Natural killer cell treated with Interleukin-12 subunit alpha and Interleukin-12 subunit beta and Interleukin-15 and Interleukin-18, amount 100 ng/mL, for 72 hours (primary cell): ENCODE results near the gene UNC45A. TPM values are rescaled to one million over a fixed set of nuclear protein-coding genes. Genes with fewer than 3 reads are reported as not detected.
"Not testable (repeated sequence)": the region's sequence is repeated elsewhere in the genome, so short reads cannot be mapped to it uniquely, and the experiment has no call there.

Source experiments
- ATAC-seq, 2 donors: fragments of 150-1000 bp; cut with Tn5 transposase in 1 of 2; sonication (Bioruptor Pico), chemical (Tn5 transposase) in 1 of 2; 2 replicates each; pipeline ENCODE4 v1.10.0; 2021
- DNase-seq: peaks from one replicate; pipeline ENCODE4 v3.0.0; 2022; ENCODE audit warnings: low spot score
- H3K27ac Mint-ChIP-seq, 2 donors: 1 replicate in 1 of 2; 2 replicates in 1 of 2; pipeline ENCODE4 v1.8.0; 2022; ENCODE audit warnings: mixed read lengths in 2 of 2, mild to moderate bottlenecking in 1 of 2, moderate library complexity in 1 of 2
- H3K27me3 Mint-ChIP-seq, 2 donors: 1 replicate in 1 of 2; 2 replicates in 1 of 2; pipeline ENCODE4 v1.8.0; 2022; ENCODE audit warnings: mixed read lengths in 2 of 2
- H3K36me3 Mint-ChIP-seq: one replicate; pipeline ENCODE4 v1.8.0; 2022; ENCODE audit warnings: mixed read lengths
- H3K4me1 Mint-ChIP-seq, 2 donors: 1 replicate in 1 of 2; 2 replicates in 1 of 2; pipeline ENCODE4 v1.8.0; 2022; ENCODE audit warnings: low read depth in 2 of 2, mixed read lengths in 2 of 2, mild to moderate bottlenecking in 1 of 2
- H3K4me3 Mint-ChIP-seq: one replicate; pipeline ENCODE4 v1.8.0; 2022; ENCODE audit warnings: mixed read lengths
- H3K9me3 Mint-ChIP-seq: 2 replicates; pipeline ENCODE4 v1.8.0; 2022; ENCODE audit warnings: mixed read lengths
- total RNA-seq, 2 donors: library from RNA; stranded (reverse); gene quantifications; one replicate each; pipeline ENCODE4 v1.2.3, GENCODE V29; 2022

Gene UNC45A
- total RNA-seq, 2 donors from 2014 or later, result 81.9 to 95.3 TPM

DNA sequence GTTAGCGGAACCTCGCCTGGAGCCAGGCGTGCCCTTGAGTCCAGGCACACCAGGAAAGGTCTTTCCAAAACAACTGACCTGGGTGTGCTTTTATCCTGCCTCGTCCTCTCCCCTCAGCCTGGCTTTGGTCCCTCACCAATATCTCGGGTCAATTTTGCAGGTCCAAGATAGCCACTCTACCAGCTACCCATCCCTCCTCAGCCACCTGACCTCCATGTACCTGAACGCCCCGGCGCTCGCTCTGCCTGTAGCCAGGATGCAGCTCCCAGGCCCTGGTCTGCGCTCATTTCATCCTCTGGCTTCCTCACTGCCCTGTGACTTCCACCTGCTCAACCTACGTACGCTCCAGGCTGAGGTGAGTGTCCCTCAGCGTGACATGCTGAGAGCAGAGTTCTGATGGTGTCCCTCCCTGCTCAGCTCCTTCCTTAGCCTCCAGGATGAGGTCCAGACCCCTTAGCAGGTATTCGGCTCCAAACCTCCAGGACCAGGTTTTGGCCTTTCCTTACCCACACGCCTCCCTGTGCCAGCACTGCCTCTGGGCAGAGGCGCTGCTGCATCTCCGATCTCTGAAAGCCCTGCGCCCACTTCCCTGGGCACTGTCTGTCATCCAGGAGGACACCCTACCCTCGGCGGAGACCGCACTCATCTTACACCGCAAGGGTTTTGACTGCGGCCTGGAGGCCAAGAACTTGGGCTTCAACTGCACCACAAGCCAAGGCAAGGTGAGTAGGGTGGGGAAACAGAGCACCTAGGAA, 16.9 kb upstream of the UNC45A start:
- no peak for ATAC-seq
- H3K9me3 Mint-ChIP-seq, result no peaks in the 10 kb centered on the region
- DNase-seq, result no peak
- H3K27ac Mint-ChIP-seq, result no peak overlapping the region
- H3K27me3 Mint-ChIP-seq, result no peaks in the 10 kb centered on the region
- peaks cover 33% of the 10 kb centered on the region for H3K36me3 Mint-ChIP-seq
- H3K4me3 Mint-ChIP-seq, result no peak overlapping the region
- H3K4me1 Mint-ChIP-seq, result peaks cover 10 to 13% of the 10 kb centered on the region in 2 donors

- Mint-ChIP-seq H3K27ac (no peak overlapping the region), H3K36me3 (peaks cover 33% of the 10 kb centered on the region), H3K9me3 (no peaks in the 10 kb centered on the region), H3K4me3 (no peak overlapping the region), H3K27me3 (no peaks in the 10 kb centered on the region), H3K4me1 (peaks cover 10 to 18% of the 10 kb centered on the region in 2 donors)
- ATAC-seq, result no peak
- no peak for DNase-seq
Measured at GRCh38 chr15:90918835-90919234, 16.2 kb upstream of the UNC45A start.

DNA sequence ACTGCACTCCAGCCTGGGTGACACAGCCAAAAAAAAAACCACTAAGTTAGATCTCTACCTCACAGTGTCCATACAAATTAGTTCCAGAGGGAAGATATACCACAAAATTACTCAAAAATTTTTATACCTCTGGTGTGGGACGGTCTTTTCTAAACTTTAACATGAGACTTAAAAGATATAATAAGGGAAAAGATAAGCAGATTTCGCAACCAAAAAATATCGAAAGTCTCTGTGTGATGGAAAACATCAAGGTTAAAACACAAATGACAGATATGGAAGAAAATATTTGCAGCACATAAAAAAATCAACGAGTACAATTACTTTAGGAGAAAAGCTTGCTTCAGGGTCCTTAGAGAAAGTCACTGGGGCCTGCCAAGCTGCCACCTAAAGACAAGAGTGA, 13.2 kb upstream of the UNC45A start:
- H3K4me1 Mint-ChIP-seq, result peaks cover 7 to 34% of the 10 kb centered on the region in 2 donors
- DNase-seq, result no peak
- peaks cover 28% of the 10 kb centered on the region for H3K36me3 Mint-ChIP-seq
- H3K9me3 Mint-ChIP-seq, result no peaks in the 10 kb centered on the region
- no peak overlapping the region for H3K4me3 Mint-ChIP-seq
- H3K27ac Mint-ChIP-seq, result peak overlapping the region in 1 of 2 donors; percentile 80
- ATAC-seq, result no peak
- no peaks in the 10 kb centered on the region for H3K27me3 Mint-ChIP-seq

DNA sequence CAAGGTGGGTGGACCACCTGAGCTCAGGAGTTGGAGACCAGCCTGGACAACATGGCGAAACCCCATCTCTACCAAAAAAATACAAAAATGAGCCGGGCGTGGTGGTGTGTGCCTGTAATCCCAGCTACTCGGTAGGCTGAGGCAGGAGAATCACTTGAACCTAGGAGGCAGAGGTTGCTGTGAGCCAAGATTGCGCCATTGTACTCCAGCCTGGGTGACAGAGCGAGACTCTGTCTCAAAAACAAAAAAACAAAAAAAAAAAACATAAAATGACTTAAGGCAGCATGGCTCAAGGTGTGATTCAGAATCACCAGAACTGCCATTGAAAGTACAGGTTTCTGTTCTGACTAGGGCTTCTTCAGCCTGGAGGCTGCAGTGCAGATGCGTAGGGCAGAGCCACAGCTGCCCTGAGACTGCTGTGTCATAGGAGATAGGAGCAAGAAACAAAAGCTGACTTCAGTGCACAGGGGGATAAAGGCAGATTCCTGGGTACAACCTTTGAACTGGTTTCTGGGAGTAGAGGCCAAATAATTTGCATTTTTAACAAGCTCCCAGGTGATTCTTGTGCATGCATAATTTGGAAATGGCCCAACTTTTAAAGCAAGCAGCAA, 12.3 kb upstream of the UNC45A start:
- not testable (repeated sequence) for DNase-seq, H3K9me3 Mint-ChIP-seq, H3K4me3 Mint-ChIP-seq, H3K27me3 Mint-ChIP-seq
- ATAC-seq, result peak in 1 of 2 donors; percentile 86
- Mint-ChIP-seq H3K27ac (peak overlapping the region in 1 of 2 donors; percentile 80), H3K36me3 (peaks cover 19% of the 10 kb centered on the region), H3K4me1 (peaks cover 4 to 34% of the 10 kb centered on the region in 2 donors)

GRCh38 chr15:90924375-90924774, 10.7 kb upstream of the UNC45A start:
- Mint-ChIP-seq H3K36me3 (peaks cover 14% of the 10 kb centered on the region), H3K9me3 (no peaks in the 10 kb centered on the region), H3K27ac (peak overlapping the region; percentile 36 to 80), H3K4me1 (peaks cover 8 to 40% of the 10 kb centered on the region in 2 donors), H3K4me3 (peak overlapping the region; percentile 54), H3K27me3 (no peaks in the 10 kb centered on the region)
- peak; percentile 58 to 86 for ATAC-seq
- DNase-seq, result no peak

- not testable (repeated sequence) for H3K36me3 Mint-ChIP-seq, ATAC-seq, H3K9me3 Mint-ChIP-seq, H3K27me3 Mint-ChIP-seq, DNase-seq, H3K4me3 Mint-ChIP-seq, H3K27ac Mint-ChIP-seq
- peaks cover 15 to 47% of the 10 kb centered on the region in 2 donors for H3K4me1 Mint-ChIP-seq
Measured at GRCh38 chr15:90926766-90927165, 8.3 kb upstream of the UNC45A start.

DNA sequence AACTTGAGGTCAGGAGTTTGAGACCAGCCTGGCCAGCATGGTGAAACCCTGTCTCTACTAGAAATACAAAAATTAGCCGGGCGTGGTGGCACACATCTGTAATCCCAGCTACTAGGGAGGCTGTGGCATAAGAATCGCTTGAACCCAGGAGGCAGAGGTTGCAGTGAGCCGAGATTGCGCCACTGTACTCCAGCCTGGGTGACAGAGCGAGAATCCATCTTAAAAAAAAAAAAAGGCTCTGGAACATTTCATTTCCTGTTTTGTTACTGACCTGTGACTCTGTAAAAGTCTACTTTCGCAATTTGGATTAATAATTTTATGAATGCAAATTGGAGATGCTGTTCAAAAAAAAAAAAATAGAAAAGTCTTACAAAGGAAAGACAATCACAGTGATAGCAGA, 7.0 kb upstream of the UNC45A start:
- ATAC-seq, H3K9me3 Mint-ChIP-seq, H3K36me3 Mint-ChIP-seq, DNase-seq, H3K27me3 Mint-ChIP-seq: not testable (repeated sequence)
- H3K4me3 Mint-ChIP-seq, result peak overlapping the region; percentile 53
- H3K4me1 Mint-ChIP-seq, result peaks cover 21 to 50% of the 10 kb centered on the region in 2 donors
- peak overlapping the region; percentile 90 to 99 for H3K27ac Mint-ChIP-seq

- H3K27me3 Mint-ChIP-seq, result no peaks in the 10 kb centered on the region
- H3K9me3 Mint-ChIP-seq, result no peaks in the 10 kb centered on the region
- no peak for DNase-seq
- H3K4me3 Mint-ChIP-seq, result peak overlapping the region; percentile 96
- H3K36me3 Mint-ChIP-seq, result no peaks in the 10 kb centered on the region
- ATAC-seq, result no peak
- peak overlapping the region; percentile 90 to 99 for H3K27ac Mint-ChIP-seq
- H3K4me1 Mint-ChIP-seq, result peaks cover 34 to 53% of the 10 kb centered on the region in 2 donors
Measured at GRCh38 chr15:90929246-90930019, 5.7 kb upstream of the UNC45A start.

- DNase-seq (no peak), ATAC-seq (no peak)
- peak overlapping the region; percentile 90 to 99 for H3K27ac Mint-ChIP-seq
- H3K27me3 Mint-ChIP-seq, result no peaks in the 10 kb centered on the region
- no peaks in the 10 kb centered on the region for H3K36me3 Mint-ChIP-seq
- H3K4me3 Mint-ChIP-seq, result peak overlapping the region; percentile 96
- H3K4me1 Mint-ChIP-seq, result peaks cover 37 to 51% of the 10 kb centered on the region in 2 donors
- no peaks in the 10 kb centered on the region for H3K9me3 Mint-ChIP-seq
Measured at GRCh38 chr15:90930861-90931574, 4.1 kb upstream of the UNC45A start.

DNA sequence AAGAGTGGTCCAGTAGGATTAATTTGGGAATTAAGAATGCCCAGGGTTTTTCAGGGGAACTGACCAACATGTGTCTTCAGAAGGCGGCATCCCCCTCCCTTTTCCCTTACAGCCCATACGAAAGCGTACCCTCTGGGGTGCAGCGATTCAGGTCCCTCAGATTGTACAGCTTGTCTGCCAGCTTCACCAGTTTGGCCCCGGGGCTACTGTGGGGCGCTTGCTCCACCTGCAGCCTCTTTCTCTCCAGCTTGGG, 3.6 kb upstream of the UNC45A start:
- no peak for DNase-seq
- H3K4me3 Mint-ChIP-seq, result peak overlapping the region; percentile 96
- no peaks in the 10 kb centered on the region for H3K27me3 Mint-ChIP-seq
- no peaks in the 10 kb centered on the region for H3K9me3 Mint-ChIP-seq
- H3K27ac Mint-ChIP-seq, result peak overlapping the region; percentile 90 to 99
- no peaks in the 10 kb centered on the region for H3K36me3 Mint-ChIP-seq
- no peak for ATAC-seq
- H3K4me1 Mint-ChIP-seq, result peaks cover 41 to 56% of the 10 kb centered on the region in 2 donors

DNA sequence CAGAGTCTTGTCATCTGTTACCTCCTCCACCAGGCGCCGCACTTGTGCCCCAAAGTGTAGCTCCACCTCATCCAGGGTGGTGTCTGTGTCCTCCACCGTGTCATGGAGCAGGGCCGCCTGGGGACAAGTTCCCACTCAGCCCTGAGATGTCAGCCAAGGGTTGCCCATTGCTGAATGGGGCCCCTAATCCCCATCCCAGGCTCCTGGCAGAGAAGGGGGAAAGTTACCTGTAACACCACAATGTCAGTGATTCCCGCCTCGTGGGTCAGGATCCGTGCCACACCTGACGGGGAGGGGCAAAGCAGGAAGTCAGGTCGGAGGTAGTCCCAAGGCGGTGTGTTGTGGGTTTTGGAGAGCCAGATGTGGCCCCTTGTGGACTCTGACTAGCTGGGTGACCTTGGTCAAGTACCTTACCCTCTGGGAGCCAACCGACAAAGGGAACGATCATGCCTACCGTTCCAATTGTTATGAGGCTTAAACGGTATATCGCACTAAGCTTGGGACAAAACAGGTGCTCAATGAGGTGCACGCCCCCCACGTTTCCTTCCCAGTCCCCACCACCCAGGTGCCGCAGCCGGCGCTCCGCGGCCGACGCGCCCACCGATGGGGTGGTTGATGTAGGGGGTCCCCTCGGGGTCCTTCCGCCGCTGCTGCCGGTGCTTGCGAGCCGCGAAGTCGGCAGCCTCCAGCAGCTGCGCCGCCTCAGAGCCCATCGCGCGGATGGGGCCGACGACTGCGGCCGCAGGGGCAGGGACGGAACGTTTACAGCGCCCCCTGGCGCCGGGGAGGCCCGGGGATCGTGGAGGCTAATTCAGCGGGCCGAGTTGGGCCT, 3.0 kb upstream of the UNC45A start, which contains the start of gene HDDC3:
Gene HDDC3, minus strand, starts transcription at position 722 of the 832 bp plus-strand sequence. Its CDS starts 9 bp downstream, at position 713.
- ATAC-seq (peak; percentile 66 to 67), DNase-seq (peak; percentile 94)
- H3K4me3 Mint-ChIP-seq, result peak within 1 kb of the TSS; percentile 96
- no peaks in the 10 kb centered on the region for H3K36me3 Mint-ChIP-seq
- peak within 1 kb of the TSS; percentile 90 to 99 for H3K27ac Mint-ChIP-seq
- H3K27me3 Mint-ChIP-seq, result no peaks in the 10 kb centered on the region
- peaks cover 46 to 61% of the 10 kb centered on the region in 2 donors for H3K4me1 Mint-ChIP-seq
- no peaks in the 10 kb centered on the region for H3K9me3 Mint-ChIP-seq

DNA sequence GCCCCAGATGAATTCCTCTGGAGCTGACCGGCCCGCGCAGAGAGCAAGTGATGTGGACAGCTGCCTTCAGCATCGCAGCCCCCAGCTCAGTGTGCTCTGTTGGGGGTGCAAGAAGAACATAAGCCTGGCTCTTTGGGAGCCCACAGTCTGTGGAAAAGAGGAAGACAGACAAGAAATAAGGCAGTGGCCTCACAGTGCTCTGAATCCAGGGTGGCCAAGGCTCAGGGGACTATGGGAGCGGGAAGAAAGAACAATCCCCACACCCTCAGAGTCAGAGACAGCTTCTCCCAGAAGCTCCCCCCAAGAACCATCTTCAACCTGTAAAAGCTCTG, 2.5 kb upstream of the UNC45A start:
- Mint-ChIP-seq H3K27me3 (no peaks in the 10 kb centered on the region), H3K9me3 (no peaks in the 10 kb centered on the region), H3K4me3 (peak overlapping the region; percentile 96), H3K36me3 (no peaks in the 10 kb centered on the region), H3K4me1 (peaks cover 47 to 62% of the 10 kb centered on the region in 2 donors), H3K27ac (peak overlapping the region; percentile 90 to 99)
- DNase-seq, result no peak
- ATAC-seq, result no peak

DNA sequence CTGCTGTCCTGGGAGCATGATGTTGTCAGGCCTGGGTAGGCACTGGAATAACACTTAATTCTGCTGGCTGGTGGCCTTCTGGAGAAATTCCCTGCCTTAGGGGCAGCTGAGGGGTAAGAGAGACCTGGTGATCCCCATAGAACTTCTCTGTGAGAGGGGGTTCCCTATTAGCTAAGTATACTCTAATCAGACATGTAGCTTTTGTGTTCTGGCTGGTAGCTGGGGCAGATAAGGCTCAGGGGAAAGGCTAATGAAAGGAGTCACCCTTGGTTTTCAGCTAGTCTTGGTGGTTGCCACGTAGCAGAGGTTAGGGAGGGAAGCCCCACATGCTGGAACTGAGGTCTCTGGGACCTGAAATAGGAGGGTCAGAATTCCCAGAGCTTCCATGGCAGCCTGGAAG, 1.8 kb upstream of the UNC45A start:
- Mint-ChIP-seq H3K27me3 (no peaks in the 10 kb centered on the region), H3K9me3 (no peaks in the 10 kb centered on the region), H3K36me3 (no peaks in the 10 kb centered on the region), H3K27ac (peak overlapping the region; percentile 90 to 99), H3K4me3 (peak overlapping the region; percentile 25), H3K4me1 (peaks cover 46 to 60% of the 10 kb centered on the region in 2 donors)
- no peak for ATAC-seq
- DNase-seq, result no peak
